HPDE6-E6E7 (cell line): ENCODE measurements around the gene UGT1A10.

Experiments
- DNase-seq: peaks from one replicate; pipeline ENCODE4 v3.0.0; 2011; ENCODE audit warnings: missing footprints; ENCODE audit errors: extremely low spot score

The UGT1A10 gene

GRCh38 chr2:233822101-233822771, 186.0 kb downstream of the UGT1A10 start:
- no peak for DNase-seq
